H54 (cell line): Measurements from ENCODE around the gene LYZL2.

Experiments
- DNase-seq: peaks from one replicate; pipeline ENCODE4 v3.0.0; 2011; ENCODE audit warnings: low spot score, mixed read lengths; ENCODE audit not compliant: insufficient read length
- FAIRE-seq: peaks from 3 replicates; lab custom pipeline; 2011; peaks lifted over from hg19 to GRCh38; lab: Jason Lieb, UNC
- POLR2A ChIP-seq: IDR thresholded peaks from 2 replicates; pipeline ENCODE4 v1.6.1; 2011; ENCODE audit warnings: low read depth, mild to moderate bottlenecking, low read length

The LYZL2 gene

DNA sequence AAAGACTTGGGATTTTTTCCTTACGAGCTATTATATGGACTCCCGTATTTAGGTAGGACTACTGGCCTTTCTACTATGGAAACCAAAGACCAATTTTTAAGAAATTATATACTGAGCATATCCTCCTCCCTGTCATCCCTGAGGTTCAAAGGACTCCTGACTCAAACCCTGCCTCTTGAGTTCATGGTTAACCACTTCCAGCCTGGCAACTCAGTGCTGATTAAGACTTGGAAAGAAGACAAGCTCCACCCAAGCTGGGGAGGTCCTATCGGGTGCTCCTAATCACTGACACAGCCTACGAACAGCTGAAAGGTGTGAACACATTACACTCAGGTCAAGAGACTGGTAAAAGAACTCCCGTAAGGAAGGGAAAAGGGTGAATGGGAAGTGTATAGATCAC, 66.8 kb downstream of the LYZL2 start:
- TF ChIP-seq POLR2A: no peak
- FAIRE-seq (no peak), DNase-seq (no peak)
